ENCODE measurements around the gene RXRA.

RXRA gene

DNA sequence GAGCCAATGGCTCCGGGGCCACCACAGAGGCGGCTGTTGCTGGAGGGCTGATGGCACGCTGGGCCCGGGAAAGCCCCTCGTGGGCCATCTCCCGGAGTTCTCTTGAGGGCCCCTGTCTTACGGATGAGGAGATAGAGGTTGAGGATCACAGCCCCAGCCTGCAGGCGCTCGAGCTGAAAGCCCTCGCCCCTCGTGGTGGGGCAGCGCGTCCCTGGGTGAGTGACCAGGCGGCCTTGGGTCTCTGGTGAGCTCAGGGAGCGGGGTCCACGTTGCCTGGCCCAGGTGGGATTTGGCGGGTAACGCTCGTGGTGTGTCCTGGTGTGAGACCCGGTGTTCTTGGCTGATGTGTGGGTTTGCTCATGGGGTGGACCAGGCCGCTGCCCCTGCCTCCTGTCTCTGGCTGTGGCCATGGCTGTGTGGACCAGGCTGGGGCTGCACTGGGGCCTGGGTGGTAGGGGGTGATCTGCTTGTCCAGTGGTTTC lies 38.9 kb downstream of the RXRA start:
- no peak overlapping the region for H3K4me3 ChIP-seq (replicated peaks; ENCODE audit: insufficient read depth, low read length)
- peak overlapping the region; percentile 86 for H3K27ac ChIP-seq (replicated peaks)
- DNase-seq (ENCODE audit: low read depth in 1 of 2, low spot score in 1 of 2): no peak
- TF ChIP-seq GABPA (IDR thresholded peaks at IDR 0.05; ENCODE audit: low read depth) (no peak), POLR2AphosphoS5 (IDR thresholded peaks at IDR 0.05; ENCODE audit: low read depth) (no peak), SPI1 (IDR thresholded peaks at IDR 0.05; ENCODE audit: borderline replicate concordance, low read depth) (no peak)
- TF ChIP-seq, protein P1, sequence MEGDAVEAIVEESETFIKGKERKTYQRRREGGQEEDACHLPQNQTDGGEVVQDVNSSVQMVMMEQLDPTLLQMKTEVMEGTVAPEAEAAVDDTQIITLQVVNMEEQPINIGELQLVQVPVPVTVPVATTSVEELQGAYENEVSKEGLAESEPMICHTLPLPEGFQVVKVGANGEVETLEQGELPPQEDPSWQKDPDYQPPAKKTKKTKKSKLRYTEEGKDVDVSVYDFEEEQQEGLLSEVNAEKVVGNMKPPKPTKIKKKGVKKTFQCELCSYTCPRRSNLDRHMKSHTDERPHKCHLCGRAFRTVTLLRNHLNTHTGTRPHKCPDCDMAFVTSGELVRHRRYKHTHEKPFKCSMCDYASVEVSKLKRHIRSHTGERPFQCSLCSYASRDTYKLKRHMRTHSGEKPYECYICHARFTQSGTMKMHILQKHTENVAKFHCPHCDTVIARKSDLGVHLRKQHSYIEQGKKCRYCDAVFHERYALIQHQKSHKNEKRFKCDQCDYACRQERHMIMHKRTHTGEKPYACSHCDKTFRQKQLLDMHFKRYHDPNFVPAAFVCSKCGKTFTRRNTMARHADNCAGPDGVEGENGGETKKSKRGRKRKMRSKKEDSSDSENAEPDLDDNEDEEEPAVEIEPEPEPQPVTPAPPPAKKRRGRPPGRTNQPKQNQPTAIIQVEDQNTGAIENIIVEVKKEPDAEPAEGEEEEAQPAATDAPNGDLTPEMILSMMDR (IDR thresholded peaks at IDR 0.05; ENCODE audit: insufficient read depth, low read length): no peak
- TF ChIP-seq, protein P2, sequence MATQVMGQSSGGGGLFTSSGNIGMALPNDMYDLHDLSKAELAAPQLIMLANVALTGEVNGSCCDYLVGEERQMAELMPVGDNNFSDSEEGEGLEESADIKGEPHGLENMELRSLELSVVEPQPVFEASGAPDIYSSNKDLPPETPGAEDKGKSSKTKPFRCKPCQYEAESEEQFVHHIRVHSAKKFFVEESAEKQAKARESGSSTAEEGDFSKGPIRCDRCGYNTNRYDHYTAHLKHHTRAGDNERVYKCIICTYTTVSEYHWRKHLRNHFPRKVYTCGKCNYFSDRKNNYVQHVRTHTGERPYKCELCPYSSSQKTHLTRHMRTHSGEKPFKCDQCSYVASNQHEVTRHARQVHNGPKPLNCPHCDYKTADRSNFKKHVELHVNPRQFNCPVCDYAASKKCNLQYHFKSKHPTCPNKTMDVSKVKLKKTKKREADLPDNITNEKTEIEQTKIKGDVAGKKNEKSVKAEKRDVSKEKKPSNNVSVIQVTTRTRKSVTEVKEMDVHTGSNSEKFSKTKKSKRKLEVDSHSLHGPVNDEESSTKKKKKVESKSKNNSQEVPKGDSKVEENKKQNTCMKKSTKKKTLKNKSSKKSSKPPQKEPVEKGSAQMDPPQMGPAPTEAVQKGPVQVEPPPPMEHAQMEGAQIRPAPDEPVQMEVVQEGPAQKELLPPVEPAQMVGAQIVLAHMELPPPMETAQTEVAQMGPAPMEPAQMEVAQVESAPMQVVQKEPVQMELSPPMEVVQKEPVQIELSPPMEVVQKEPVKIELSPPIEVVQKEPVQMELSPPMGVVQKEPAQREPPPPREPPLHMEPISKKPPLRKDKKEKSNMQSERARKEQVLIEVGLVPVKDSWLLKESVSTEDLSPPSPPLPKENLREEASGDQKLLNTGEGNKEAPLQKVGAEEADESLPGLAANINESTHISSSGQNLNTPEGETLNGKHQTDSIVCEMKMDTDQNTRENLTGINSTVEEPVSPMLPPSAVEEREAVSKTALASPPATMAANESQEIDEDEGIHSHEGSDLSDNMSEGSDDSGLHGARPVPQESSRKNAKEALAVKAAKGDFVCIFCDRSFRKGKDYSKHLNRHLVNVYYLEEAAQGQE (IDR thresholded peaks at IDR 0.05; ENCODE audit: insufficient replicate concordance, low read depth): no peak
- no peaks in the 10 kb centered on the region for H3K27me3 ChIP-seq (ENCODE audit: insufficient read depth, poor library complexity, severe bottlenecking)

DNA sequence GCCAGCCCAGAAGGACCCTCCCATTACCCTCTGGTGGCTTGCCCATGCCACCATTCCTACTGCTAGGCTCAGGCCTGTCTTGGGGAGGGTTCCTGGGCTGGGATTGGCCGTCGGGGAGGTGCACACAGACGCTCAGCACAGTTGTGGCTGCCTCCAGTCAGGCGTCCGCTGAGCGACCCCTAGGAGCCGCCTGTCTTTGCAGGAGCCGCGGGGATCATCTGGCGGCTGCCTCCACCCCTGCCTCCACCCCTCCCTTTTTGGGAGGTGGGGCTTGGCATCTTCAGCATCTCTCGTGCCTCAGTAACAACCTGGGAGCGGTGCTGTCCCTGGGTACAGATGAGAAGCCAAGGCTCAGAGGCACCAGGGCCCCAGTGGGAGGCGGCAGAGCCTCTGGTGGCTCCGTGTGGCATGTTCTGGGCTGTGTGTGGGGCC lies 39.6 kb downstream of the RXRA start:
- peak overlapping the region; percentile 86 for H3K27ac ChIP-seq (replicated peaks)
- no peak overlapping the region for H3K4me3 ChIP-seq (replicated peaks; ENCODE audit: insufficient read depth, low read length)
- DNase-seq (ENCODE audit: low read depth in 1 of 2, low spot score in 1 of 2): no peak
- no peak for TF ChIP-seq SPI1 (IDR thresholded peaks at IDR 0.05; ENCODE audit: borderline replicate concordance, low read depth)
- TF ChIP-seq, protein P2 (IDR thresholded peaks at IDR 0.05; ENCODE audit: insufficient replicate concordance, low read depth): no peak
- no peak for TF ChIP-seq POLR2AphosphoS5 (IDR thresholded peaks at IDR 0.05; ENCODE audit: low read depth)
- no peak for TF ChIP-seq GABPA (IDR thresholded peaks at IDR 0.05; ENCODE audit: low read depth)
- TF ChIP-seq, protein P1 (IDR thresholded peaks at IDR 0.05; ENCODE audit: insufficient read depth, low read length): no peak
- H3K27me3 ChIP-seq (ENCODE audit: insufficient read depth, poor library complexity, severe bottlenecking): no peaks in the 10 kb centered on the region

DNA sequence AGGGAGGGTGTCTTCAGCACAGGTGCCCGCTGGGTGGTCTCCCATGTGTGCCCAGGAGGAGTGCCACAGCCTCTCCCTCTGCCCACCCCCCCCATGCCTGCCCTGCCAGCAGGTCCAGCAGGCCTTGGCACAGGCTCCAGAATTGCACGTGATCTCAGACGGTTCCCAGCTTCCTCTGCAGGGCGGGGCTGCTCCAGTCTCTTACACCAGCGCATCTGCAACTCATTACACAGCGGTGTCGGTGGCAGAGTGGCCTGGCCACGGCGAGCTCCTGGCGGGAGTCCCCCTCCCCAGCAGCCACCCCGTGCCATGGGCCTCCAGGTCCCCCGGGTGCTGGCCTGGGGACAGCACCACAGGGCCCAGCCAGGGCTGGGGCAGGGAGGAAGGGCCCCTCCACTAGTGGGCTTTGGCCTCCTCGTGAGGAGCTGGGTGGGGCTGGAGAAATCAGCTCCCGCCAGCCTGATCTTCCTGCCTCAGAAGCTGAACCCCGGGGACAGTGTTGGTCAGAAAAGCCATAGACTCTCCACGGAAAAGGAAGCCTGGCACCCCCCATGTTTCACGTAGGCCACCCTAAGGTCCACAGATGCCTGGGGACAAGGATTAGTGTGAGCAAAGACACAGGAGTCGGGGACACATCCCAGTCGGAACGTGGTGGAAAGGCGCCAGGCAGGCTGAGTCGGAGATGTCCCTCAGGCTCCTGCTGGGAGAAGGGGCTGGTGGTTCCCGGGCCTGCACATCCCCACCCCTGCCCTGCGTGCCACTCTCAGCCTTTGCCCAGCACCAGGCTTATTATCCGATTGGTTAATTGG lies 40.2 kb downstream of the RXRA start:
- H3K4me3 ChIP-seq (replicated peaks; ENCODE audit: insufficient read depth, low read length): 0 out of 2 replicates have a peak overlapping the region, but pooled peaks have one; percentile 4
- TF ChIP-seq SPI1 (IDR thresholded peaks at IDR 0.05; ENCODE audit: borderline replicate concordance, low read depth) (peak; percentile 50; the same call in 1 of the 2 replicates), GABPA (IDR thresholded peaks at IDR 0.05; ENCODE audit: low read depth) (no peak), POLR2AphosphoS5 (IDR thresholded peaks at IDR 0.05; ENCODE audit: low read depth) (peak; percentile 75; the same call in 1 of the 2 replicates)
- DNase-seq (ENCODE audit: low read depth in 1 of 2, low spot score in 1 of 2): peak; percentile 88 to 94

DNA sequence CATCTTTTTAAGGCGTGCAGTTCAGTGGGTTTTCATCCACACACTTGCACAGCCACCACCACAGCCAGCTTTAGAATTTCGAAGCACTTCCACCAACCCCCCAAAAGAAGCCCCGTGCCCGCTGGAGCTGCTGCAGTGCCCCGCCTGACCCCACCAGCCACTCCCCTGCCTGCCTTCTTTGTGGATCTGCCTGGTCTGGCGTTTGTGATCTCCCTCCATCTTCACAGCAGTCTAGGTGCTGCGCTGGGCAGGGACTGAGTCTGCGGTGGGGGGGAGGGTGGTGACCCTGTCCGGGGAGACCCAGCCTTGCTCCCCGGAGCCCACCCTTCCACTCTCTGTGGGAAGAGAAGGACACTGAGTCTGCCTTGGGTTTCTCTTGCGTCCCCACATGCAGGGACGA lies 40.8 kb downstream of the RXRA start:
- TF ChIP-seq POLR2AphosphoS5 (IDR thresholded peaks at IDR 0.05; ENCODE audit: low read depth) (no peak), GABPA (IDR thresholded peaks at IDR 0.05; ENCODE audit: low read depth) (no peak), SPI1 (IDR thresholded peaks at IDR 0.05; ENCODE audit: borderline replicate concordance, low read depth) (no peak)
- TF ChIP-seq, protein P1 (IDR thresholded peaks at IDR 0.05; ENCODE audit: insufficient read depth, low read length): no peak
- TF ChIP-seq, protein P2 (IDR thresholded peaks at IDR 0.05; ENCODE audit: insufficient replicate concordance, low read depth): no peak
- Histone ChIP-seq H3K27me3 (ENCODE audit: insufficient read depth, poor library complexity, severe bottlenecking) (no peaks in the 10 kb centered on the region), H3K27ac (replicated peaks) (peak overlapping the region; percentile 86), H3K4me3 (replicated peaks; ENCODE audit: insufficient read depth, low read length) (no peak overlapping the region)
- DNase-seq (ENCODE audit: low read depth in 1 of 2, low spot score in 1 of 2): no peak

More for the DNA sequence above, 40.2 kb downstream of the RXRA start:
- Histone ChIP-seq H3K27me3 (ENCODE audit: insufficient read depth, poor library complexity, severe bottlenecking) (no peaks in the 10 kb centered on the region), H3K27ac (replicated peaks) (peak overlapping the region; percentile 86)
